Measurements from ENCODE around the gene ALG1L2.
"Not testable (repeated sequence)": the region's sequence is repeated elsewhere in the genome, so short reads cannot be mapped to it uniquely, and the experiment has no call there.

The ALG1L2 gene

DNA sequence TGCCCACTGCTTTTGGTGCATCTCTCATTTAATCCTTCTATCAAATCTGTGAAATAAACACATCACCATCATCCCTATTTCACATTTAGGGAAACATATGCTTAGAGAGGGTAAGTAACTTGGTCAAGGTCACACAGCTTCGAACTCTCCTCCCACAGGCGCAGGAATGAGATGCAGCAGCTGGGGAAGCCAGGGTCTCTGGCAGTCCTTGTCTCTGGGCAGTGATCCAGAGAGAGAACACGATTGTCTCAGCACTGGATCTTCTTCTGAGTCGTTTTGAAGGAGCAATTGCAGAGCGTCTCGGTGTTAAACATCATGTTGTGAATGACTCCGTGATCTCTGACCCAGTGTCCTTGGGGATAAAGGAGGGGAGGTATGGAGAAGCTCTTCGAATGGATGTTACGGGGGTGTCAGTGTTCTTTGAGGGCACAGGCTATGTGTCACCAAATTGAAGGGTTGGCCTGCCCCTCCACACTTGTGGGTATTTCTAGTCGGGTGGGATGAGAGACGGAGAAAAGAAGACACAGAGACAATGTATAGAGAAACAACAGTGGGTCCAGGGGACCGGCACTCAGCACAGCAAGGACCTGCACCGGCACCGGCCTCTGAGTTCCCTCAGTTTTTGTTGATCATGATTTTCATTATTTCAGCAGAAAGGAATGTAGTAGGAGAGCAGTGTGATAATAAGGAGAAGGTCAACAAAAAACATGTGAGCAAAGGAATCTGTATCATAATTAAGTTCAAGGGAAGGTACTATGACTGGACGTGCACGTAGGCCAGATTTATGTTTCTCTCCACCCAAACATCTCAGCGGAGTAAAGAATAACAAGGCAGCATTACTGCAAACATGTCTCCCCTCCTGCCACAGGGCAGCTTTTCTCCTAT, 41.5 kb downstream of the ALG1L2 start:
- not testable (repeated sequence) for DNase-seq (ENCODE audit: low spot score)

DNA sequence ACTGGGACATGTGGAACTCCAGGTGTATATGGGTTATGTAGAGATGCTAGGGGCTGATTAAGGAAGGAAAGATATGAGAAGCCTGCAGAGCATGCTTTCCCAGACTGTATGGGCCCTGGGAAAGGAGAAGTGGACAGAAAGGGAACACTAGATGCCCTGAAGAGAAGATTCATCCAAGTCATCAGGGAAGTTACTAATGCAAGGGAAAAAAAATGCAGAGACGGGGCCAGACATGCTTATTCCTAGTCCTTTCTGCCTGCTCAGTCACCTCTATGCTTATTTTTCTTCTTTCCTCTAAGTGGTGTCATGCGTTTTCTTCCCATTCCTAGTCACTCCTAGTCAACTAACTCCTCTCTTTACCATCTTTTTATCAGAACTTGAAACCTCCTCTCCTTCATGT, 43.8 kb downstream of the ALG1L2 start:
- not testable (repeated sequence) for DNase-seq (ENCODE audit: low spot score)

DNA sequence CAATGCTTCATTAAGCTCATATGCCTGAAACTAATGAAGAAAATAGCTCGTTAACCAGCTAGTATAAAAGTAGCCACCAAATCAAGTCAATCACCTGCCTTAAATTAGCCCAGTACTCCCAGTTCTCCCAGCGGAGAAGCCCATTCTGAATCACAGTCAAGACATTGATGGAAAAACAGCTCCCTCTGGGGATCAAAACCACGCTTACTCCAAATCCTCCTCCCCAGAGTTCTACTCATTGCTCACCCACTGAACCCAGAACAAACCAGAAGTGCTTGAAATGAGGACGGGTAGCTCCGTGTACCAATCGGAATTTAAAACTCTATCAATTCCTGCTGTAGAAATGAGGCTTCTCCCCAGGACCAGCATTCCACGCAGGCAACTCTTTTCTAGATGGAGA, 54.7 kb downstream of the ALG1L2 start:
- DNase-seq (ENCODE audit: low spot score) = not testable (repeated sequence)

DNA sequence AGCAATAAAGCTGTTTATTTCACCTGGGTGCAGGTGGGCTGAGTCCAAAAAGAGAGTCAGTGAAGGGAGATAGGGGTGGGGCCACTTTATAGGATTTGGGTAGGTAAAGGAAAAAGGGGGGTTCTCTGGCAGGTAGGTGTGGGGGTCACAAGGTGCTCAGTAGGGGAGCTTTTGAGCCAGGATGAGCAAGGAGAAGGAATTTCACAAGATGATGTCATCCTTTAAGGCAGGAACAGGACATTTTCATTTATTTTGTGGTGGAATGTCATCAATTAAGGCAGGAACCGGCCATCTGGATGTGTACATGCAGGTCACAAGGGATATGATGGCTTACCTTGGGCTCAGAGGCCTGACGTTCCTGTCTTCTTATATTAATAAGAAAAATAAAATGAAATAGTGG, 56.1 kb downstream of the ALG1L2 start:
- DNase-seq (ENCODE audit: low spot score) = not testable (repeated sequence)

DNA sequence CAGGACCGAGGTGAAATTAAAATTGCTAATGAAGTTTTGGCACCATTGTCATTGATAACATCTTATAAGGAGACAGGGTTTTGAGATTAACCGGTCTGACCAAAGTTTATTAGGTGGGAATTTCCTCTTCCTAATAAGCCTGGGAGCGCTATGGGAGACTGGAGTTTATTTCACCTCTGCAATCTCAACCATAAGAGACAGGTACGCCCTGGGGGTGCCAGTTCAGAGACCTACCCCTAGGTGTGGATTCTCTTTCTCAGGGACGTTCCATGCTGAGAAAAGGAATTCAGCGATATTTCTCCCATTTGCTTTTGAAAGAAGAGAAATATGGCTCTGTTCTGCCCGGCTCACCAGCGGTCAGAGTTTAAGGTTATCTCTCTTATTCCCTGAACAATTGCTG, 57.4 kb downstream of the ALG1L2 start:
- not testable (repeated sequence) for DNase-seq (ENCODE audit: low spot score)

DNA sequence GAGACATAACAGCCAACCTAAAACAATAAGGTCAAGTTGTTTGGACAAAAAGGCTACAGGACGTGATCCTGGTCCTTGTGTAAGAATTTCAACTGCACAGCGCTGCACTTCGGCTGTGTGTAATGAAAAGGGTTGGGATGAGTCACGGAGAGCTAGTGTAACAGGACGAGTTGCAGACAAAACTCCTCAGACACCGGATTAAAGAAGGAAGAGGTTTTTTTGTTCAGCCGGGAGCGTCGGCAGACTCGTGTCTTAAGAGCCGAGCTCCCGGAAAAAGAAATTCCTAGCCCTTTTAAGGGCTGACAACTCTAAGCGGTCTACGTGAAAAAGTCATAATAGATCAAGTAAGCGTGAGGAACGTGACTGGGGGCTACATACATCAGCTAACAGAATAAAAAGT, 59.1 kb downstream of the ALG1L2 start:
- DNase-seq (ENCODE audit: low spot score) = not testable (repeated sequence)

GRCh38 chr3:130143648-130144327, 62.2 kb downstream of the ALG1L2 start:
- not testable (repeated sequence) for DNase-seq (ENCODE audit: low spot score)

- not testable (repeated sequence) for DNase-seq (ENCODE audit: low spot score)
These were observed 62.7 kb downstream of the ALG1L2 start for GRCh38 chr3:130144328-130144650.

- not testable (repeated sequence) for DNase-seq (ENCODE audit: low spot score)
These were observed 63.8 kb downstream of the ALG1L2 start for GRCh38 chr3:130145456-130145855.

- not testable (repeated sequence) for DNase-seq (ENCODE audit: low spot score)
These were observed 64.8 kb downstream of the ALG1L2 start for GRCh38 chr3:130146465-130146864.
